NCI-H1105 (cell line): ENCODE data around the gene PPFIA1.

Source experiments
- DNase-seq: peaks from one replicate; lab custom pipeline; 2025; lab: John Stamatoyannopoulos, UW

The PPFIA1 gene

DNA sequence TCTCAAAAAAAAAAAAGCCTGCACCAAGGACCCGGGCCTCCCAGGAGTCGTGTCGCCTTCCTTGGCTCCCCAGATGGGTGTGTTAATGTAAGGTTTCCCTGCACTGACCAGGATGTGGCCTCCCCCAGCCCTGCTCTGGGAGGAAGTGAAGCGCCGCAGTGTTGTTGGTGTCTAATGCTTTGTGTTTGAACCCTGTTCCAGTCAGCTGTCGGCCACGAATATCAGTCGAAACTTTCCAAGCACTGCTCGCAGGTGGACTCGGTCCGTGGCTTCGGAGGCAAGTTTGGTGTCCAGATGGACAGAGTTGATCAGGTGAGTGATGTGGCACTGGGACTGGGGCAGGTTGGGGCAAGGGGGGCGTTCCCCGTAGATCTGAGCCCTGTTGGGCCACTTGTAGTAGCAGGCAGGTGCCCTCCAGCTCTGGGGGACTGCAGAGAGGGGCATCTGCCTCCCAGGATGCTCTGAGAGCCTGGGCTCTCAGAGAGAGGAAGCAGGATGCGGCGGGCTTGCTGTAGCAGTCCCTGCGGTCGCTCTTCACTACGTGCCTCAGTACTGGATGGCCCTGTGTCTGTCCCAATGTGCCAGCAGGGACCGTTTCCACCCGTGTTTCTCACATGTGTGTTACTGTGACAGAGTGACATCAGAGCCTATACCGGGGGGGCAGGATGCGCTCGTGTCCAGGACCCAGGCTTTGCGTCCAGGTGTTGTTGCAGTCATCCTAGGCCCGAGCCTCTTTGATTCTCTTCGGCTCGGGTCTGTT lies 144.0 kb downstream of the PPFIA1 start:
- no peak for DNase-seq

DNA sequence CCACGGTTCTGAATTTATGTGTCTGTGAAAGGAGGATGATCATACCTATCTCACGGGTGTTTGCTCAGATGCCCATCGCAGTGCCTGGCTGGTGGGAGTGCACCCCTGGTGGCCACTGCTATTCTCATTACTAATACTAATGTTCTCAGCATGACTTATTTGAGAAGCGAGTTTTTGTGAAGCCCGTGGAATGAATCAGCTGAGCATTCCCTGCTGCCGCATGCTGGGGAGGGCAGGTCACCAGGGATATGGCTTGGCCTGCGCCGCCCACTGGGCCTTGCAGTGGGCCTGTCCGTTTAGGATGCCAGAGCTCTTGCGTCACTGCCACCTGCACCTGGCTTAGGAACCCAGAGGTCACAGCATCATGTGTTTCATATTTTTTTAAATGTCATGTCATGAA lies 144.7 kb downstream of the PPFIA1 start:
- DNase-seq = no peak

DNA sequence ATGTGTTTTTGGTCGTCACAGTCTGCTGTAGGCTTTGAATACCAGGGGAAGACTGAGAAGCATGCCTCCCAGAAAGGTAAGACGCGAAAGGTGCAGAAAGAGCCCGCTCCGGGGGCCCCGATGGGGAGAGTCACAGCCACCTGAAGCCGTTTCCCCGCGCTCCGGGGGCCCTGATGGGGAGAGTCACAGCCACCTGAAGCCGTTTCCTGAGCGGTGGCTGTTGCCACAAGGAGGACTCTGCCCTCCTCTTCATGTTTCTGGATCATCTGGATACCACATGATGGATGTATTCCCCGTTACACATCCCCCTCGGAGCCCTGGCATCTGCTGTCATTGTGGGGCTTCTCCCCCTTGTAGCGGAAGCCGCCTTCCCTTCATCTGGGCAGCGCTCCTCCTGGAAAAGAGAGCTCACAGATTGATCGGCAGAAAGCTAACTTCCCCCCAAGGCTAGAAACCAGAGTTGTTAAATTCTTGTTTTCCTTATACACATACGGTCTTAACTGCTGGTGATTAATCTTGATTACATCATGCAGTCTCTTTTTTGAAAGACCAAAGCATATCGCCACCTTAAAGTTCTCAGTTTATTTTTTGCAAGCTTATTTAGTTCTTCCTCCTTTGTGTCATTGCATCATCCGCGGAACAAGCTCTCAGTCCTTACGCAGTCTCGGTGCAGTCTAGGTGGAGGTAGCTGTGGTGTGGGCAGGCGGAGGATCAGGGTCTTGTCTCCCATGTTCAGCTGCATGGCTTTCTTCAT lies 145.3 kb downstream of the PPFIA1 start:
- no peak for DNase-seq

DNA sequence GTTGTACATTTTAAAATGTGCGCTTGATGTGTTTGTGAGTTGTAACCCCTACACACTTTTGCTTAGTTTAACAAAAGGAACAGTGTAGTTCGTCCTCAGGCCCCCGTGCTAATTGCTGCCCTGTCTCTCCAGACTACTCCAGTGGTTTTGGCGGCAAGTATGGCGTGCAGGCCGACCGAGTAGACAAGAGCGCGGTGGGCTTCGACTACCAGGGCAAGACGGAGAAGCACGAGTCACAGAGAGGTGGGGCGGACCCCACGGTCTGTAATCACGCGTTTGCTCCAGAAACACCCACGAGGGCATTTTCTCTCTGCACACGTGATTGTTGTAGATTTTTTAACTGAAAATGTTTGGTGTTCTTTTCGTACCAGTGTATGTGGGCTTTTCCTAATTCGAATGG lies 146.4 kb downstream of the PPFIA1 start:
- no peak for DNase-seq

DNA sequence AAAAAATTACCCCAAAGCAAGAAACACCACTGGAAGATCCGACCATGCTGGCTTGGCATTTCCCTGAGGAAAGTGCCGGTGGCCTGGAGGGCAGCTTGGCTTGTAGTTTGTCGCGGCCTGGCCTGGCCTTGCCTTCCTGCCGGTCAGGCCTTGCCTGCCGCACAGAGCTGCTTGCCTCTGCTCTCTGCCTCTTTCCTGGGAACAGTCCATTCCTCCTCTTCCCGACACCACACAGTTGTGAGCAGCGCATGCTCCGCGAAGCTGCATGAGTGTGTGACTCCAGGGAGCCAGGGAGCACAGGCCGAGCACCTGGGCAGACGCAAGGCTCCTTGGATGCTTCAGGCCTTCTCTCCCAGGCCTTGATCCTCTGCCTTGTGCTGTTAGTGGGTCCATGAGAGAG lies 147.6 kb downstream of the PPFIA1 start:
- no peak for DNase-seq

DNA sequence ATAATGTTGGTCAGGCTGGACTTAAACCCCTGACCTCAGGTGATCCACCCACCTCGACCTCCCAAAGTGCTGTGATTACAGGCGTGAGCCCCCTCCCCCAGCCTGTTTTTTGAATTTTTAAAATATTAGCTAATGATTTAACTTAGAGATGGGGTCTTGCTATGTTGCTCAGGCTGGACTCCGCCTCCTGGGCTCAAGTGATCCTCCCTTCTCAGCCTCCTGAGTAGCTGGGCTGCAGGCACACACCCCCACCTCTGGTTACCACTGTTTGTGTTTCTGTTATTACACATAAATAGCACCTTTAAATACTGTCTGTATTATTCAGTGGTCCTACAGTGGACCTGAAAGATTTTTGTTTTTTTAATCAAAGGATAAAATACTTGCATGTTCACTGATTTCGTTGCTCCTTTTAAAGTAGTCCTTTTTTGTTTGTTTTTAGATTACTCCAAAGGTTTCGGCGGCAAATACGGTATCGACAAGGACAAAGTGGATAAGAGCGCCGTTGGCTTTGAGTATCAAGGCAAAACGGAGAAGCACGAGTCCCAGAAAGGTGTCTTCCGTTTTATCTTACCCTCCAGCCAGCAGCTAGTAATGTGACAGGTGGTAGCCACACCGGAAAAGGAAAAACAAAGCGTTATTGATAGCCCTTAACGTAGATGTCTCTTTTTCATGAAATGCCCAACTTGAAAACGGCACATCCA lies 149.0 kb downstream of the PPFIA1 start:
- no peak for DNase-seq

DNA sequence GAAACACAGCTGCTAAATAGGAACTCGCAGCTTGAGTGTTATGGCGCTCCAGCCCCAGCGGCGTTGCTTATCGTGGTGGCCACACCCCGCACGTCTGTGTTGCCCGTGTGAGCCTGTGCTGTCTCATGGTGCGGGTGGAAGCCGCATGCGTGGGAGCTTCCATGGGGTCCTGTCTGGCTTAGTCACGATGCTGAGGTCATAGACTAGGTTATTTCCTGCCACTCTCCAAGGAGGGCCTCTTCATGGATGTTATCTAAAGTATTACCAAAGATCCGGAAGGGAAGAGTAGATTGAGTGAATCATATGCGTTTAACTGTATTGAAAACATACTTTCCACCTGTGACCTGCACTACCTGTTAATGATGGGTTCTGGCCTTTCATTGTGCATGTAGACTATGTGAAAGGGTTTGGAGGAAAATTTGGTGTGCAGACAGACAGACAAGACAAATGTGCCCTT lies 149.5 kb downstream of the PPFIA1 start:
- no peak for DNase-seq

DNA sequence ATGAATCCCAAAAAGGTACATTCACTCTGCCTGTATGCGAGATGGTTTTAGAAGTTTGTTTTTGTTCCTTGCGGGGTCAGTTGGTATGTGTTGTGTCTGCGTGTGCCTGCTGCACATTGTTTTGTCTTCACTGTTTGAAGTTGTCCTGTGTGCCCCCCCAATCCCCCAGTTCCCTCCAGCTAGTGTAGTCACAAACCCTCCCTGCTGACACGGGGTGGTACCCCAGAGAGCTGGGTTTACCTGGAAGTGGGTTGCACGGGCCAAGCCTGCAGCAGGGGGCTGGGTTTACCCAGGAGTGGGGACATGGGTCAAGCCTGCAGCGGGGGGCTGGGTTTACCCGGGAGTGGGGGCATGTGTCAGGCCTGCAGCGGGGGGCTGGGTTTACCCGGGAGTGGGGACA lies 150.0 kb downstream of the PPFIA1 start:
- no peak for DNase-seq

DNA sequence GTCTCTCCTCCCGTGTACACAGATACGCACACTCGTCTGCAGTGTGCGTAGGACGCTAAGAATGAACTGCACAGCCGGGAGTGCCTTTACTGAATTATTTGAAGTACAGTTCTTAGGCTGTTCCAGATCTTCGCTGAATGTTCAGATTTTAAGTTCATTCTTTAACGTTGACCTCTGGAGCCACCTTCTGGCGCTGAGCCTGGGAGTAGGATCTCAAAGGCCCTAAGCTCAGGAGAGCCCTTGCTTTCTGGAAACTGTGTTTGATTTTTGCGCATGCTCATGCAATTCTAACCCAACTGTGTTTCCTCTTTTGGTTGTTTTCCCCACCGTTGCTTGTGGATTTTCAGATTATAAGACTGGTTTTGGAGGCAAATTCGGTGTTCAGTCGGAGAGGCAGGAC lies 150.6 kb downstream of the PPFIA1 start:
- DNase-seq = no peak

DNA sequence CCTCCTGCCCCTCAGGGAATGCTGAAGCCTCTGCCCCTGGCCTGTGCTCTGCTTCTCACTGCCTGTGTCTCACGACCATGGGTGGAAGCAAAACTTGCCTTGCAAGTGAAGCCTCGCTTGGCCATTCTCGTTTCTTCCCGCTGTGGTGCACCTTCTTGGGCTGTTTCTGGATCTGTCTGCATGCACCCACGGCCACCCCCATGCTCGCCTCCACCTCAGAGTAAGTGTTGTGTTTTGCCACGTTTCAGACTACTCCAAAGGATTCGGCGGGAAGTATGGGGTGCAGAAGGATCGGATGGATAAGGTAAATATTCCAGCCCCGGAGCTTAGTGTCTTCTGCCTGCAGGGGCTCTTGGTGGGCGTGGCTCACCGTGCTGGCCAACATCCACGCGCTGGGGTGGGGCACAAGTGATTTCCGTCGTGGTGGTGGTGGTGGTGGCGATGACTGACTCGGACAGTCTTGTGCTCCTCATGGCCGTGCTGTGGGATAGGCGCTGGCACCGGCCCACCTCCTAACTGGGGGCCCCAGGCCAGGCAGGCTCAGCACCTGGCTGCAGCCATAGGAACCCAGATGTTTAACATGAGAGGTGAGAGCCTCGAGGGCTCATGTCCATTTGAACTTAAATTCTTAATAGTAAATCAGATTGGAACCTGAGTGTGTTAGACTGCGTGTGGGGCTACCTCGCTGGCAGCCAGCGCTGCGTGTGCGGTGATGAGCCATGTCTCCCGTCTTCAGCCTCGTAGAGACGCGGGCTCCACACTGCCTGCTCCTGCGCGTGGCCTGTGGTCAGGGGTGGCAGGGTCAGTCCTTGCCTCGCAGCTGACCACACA lies 152.4 kb downstream of the PPFIA1 start:
- no peak for DNase-seq

DNA sequence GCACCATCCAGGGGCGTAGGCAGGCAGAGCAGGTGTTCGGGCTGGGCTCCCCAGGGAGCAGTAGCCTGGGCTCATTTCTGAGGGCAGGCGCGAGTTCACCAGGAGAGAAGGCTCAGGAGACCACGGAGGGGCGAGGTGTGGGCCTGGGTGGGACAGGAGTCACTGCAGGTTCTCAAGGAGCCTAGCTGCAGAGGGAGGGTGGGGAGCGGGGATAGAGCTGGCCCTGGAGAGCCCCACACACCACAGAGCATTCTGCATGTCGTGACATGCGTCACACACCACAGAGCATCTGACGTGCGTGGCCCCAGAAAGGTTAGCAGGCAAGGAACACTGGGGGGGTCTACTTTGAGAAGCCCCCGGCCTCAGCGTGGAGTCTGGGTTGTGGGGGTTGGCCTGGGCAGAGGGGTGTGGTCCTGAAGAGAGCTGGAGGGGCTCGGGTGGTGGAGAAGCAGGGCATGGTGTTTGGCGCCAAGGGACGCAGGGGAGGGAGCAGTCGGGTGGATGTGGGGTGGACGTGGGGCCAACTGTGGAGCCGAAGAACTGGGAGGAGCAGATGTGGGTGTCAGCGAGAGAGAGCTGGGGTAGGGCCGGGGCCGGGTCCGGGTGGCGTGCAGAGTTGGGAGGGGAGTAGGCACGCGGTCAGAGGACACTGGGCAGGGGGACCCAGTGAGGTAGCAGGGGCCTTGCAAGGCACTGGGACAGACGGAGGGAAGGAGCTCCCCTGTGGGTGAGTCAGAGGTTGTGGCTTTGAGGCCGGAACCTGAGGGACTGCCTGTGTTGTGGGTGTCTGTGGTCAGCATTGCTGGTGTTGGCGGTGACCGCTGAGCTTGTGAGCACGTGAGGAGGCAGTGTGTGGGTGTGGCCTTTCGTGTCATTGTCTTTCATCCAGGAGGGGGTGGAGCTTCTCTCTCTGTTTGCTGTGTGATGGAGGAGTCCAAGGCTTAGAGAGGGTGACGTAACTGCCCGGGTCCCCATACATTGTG lies 153.3 kb downstream of the PPFIA1 start:
- DNase-seq = no peak

DNA sequence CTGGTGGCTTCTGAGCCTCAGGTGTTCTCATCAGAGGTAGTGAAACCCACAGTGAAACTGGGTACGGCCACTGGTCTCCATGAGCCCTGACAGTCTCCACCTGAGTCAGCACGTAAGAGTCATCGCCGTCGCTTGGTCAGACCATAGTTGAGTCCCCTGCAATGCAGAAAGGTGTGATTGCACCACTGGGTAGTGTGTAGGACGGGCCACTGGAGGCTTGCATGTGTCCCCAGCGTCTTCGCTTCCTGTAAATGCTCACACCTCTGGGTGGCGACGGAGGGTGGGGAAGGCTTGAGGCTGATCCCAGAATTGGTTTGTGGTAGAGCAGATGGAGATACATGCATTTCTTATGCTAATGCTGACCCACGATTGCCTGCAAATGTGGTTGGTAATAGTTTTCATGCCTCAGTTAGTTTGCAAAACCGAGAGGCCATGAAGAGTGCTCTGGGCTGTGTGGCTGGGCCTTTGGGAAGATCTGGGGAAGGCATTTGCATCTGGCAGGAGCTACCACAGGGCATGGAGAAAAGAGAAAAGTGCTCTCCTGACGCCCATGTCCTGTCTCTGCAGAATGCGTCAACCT lies 154.4 kb downstream of the PPFIA1 start:
- DNase-seq = no peak

DNA sequence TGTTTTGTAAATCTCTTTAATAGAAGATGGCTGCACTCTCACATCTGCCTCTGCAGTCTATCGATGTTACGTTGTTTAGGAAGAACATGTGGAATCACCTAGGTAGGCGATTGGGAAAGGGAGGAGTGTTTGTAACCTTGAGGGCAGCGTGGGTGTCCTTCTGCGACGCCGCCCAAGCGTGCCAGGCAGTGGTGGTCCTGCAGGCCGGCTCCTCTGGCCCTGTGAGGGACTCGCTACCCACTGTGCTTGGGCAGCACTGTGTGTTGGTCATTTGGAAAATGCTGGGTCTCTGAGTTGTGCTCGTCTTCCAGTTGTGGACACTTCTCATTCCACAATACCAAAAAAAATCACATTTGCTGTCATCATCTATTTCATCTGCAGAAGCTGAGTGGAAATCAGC lies 156.9 kb downstream of the PPFIA1 start:
- no peak for DNase-seq

DNA sequence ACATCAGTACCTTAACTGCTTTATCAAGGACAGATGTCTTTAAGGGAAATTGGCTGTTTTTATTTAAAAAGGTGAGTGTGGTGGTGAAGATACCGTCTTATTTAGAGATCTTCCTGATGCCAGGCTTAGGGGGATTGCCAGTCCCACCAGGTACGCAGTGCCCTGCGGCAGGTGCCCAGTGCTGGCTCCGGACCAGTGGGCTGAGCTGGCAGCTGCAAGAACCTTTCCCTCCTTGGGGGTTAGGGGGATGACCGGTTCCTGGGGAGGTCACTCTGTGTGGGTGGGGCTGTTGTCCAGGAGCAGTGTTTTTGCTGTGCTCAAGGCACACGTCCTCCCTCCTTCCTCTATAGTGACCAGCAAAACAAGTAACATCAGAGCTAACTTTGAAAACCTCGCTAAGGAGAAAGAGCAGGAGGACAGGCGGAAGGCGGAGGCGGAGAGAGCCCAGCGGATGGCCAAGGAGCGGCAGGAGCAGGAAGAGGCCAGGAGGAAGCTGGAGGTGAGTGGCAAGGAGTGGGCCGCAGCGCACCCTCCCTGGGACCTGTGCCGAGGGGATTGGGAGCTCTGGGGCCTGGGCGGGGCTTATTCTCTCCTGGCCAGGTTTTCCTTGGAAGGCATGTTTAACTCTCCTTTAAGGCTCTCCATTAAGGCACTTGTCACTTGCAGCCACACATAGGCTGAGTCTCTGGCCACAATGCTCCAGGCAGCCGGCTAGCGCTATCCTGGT lies 158.4 kb downstream of the PPFIA1 start:
- DNase-seq = no peak

DNA sequence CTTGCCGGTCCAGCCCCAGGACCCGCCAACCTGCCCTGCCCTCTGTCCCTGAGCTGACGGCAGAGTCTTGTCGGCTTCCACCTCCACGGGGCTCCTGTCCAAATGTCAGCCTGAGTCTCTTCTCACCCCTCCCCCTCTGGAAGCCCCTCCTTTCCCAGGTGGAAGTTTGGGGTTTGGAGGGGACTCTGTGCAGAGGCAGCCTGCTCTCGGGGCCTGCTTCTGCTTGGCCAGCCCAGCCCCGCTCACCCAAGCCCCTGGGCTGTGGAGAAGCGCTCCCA lies 158.9 kb downstream of the PPFIA1 start:
- no peak for DNase-seq

DNA sequence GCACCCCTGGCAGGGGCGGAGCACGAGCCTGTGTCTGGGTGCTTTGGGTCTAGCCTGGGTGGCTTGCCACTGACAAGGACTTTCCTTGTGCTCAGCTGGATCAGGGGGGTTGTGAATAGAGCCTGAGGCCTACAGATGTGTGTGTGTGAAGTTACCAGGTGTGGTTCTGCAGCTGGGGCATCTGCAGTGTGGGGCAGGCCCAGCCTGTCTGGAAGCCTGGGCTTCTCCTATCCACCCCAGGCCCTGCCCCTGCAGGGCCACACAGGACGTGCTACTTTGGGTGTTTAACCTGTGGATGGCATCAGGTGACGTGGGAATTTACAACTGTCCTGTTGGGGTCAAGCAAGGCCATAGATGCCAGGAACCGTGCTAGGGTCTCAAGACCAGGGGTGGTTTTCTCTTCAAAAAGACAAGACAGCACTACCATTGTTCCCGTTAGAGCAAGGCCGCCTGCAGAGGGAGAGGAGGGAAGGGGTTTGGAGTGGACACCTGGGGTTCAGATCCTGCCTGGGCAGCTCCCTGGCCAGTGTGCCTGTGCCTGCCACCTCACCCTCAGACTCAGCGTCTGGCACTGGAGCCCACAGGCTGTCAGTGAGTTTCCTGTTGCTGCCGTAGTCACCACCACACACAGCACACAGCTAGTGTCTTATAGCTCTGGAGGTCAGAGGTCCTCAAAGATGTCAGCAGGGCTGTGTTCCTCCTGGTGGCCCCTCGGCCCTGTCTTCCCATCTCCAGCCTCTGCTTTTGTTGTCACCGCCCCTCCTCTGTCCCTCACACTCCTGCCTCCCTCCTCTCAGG lies 159.4 kb downstream of the PPFIA1 start:
- no peak for DNase-seq

DNA sequence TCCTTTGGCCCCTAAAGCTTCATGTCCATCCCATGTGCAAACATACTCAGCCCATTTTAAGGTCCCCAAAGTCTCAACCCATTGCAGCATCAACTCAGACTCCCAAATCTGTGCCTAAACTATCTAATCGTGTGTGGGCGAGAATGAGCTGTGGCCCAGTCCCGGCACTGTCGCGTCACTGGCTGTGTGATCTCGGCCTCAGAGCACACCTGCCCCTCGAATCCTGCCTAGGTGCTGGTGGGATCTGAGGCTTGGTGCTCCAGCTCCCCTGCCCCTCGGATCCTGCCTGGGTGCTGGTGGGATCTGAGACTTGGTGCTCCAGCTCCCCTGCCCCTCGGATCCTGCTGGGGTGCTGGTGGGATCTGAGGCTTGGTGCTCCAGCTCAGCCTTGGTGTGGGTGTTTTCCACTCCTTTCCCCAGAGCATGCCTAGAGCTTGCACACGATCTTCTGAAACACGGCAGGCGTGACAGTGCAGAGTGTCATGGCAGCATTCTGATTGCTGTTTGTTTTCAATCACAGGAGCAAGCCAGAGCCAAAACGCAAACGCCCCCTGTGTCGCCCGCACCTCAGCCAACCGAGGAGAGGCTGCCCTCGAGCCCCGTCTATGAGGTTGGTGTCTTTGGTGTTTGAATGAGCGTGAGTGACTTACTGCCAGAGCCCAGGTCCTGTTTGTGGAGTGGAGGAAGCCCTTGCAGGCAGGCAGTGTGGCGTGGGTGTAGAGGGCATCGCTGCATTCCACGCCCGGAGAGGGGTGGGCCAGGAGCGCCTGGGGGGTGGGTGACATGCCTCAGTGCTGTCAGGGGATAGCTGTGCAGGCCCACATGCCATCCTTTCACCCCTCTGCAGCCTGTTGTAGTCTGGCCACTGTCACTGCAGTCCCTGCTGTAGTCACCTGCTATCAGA lies 160.4 kb downstream of the PPFIA1 start:
- DNase-seq = no peak

DNA sequence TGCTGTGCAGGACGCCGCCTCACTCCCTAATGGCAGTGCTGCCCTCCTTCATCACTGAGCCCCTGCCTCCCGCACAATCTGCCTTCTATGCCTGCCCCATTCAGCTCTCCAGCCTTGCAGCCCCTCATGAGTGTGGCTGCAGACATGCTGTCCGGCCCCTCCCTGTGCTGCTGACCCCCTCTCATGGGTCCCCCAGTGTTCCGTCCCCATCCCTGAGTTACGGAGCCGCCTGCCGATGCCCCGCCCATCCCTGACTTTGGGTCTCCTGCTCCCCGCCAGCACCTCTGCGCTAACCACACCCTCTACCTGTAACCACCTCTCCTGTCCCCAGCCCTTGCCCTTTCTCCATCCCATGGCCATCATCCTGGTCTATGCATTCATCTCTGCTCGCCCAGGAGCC lies 161.1 kb downstream of the PPFIA1 start:
- no peak for DNase-seq
